Measurements from ENCODE around the gene PRPS1.

PRPS1 gene

GRCh38 chrX:107699616-107700015 is 71.3 kb downstream of the PRPS1 start:
- no peak for DNase-seq (ENCODE audit: extremely low spot score)
- no peak for TF ChIP-seq FOXA1 (IDR thresholded peaks at IDR 0.05)
- no peak for TF ChIP-seq ZNF384 (IDR thresholded peaks at IDR 0.05)
- no peak for TF ChIP-seq SUZ12 (IDR thresholded peaks at IDR 0.05)
- no peak for TF ChIP-seq HDGF (IDR thresholded peaks at IDR 0.05; ENCODE audit: borderline replicate concordance)
- TF ChIP-seq NFRKB (IDR thresholded peaks at IDR 0.05), result no peak
- TF ChIP-seq LEF1 (IDR thresholded peaks at IDR 0.05; ENCODE audit: borderline replicate concordance), result no peak
- no peak for TF ChIP-seq ARNT (IDR thresholded peaks at IDR 0.05)
- TF ChIP-seq FOXK2 (IDR thresholded peaks at IDR 0.05), result no peak
- no peak for TF ChIP-seq ELF4 (IDR thresholded peaks at IDR 0.05)
- TF ChIP-seq FOXM1 (IDR thresholded peaks at IDR 0.05; ENCODE audit: borderline replicate concordance), result no peak
- no peak for TF ChIP-seq TARDBP (IDR thresholded peaks at IDR 0.05)
- no peak for TF ChIP-seq SP1 (IDR thresholded peaks at IDR 0.05)
- TF ChIP-seq CTBP1 (IDR thresholded peaks at IDR 0.05; ENCODE audit: borderline replicate concordance), result no peak
- TF ChIP-seq PKNOX1 (IDR thresholded peaks at IDR 0.05), result no peak
- TF ChIP-seq BHLHE40 (IDR thresholded peaks at IDR 0.05; ENCODE audit: borderline replicate concordance), result no peak
- no peak for TF ChIP-seq L3MBTL2 (conservative IDR thresholded peaks at IDR 0.05)
- POLR2A ChIA-PET, result interaction anchor here (1.0 to 1.7 kb wide), 5 partner anchors 10 to 23 kb away, joined by 3 to 6 read pairs (median 4); no protein-coding TSS in a partner anchor
- CTCF ChIA-PET, result no interaction called here

GRCh38 chrX:107700317-107700774 is 72.0 kb downstream of the PRPS1 start:
- TF ChIP-seq ZNF384 (IDR thresholded peaks at IDR 0.05) (no peak), LEF1 (IDR thresholded peaks at IDR 0.05; ENCODE audit: borderline replicate concordance) (no peak), L3MBTL2 (conservative IDR thresholded peaks at IDR 0.05) (peak; percentile 55), FOXA1 (IDR thresholded peaks at IDR 0.05) (no peak), BHLHE40 (IDR thresholded peaks at IDR 0.05; ENCODE audit: borderline replicate concordance) (no peak)
- ChIA-PET CTCF (no interaction called here), POLR2A (interaction anchor here (1.3 to 1.7 kb wide), 2 partner anchors 13 to 24 kb away, joined by 3 to 4 read pairs; no protein-coding TSS in a partner anchor)
- DNase-seq (ENCODE audit: extremely low spot score), result peak; percentile 65

Data from HEK293T (cell line).